Femur (tissue), 1 donor: ENCODE measurements around the gene BPIFA3.

Experiments used
- DNase-seq: peaks from one replicate; pipeline ENCODE4 v3.0.0-alpha.2; 2017

BPIFA3 gene

GRCh38 chr20:33267701-33268100 is 50.5 kb downstream of the BPIFA3 start:
- DNase-seq = no peak

DNA sequence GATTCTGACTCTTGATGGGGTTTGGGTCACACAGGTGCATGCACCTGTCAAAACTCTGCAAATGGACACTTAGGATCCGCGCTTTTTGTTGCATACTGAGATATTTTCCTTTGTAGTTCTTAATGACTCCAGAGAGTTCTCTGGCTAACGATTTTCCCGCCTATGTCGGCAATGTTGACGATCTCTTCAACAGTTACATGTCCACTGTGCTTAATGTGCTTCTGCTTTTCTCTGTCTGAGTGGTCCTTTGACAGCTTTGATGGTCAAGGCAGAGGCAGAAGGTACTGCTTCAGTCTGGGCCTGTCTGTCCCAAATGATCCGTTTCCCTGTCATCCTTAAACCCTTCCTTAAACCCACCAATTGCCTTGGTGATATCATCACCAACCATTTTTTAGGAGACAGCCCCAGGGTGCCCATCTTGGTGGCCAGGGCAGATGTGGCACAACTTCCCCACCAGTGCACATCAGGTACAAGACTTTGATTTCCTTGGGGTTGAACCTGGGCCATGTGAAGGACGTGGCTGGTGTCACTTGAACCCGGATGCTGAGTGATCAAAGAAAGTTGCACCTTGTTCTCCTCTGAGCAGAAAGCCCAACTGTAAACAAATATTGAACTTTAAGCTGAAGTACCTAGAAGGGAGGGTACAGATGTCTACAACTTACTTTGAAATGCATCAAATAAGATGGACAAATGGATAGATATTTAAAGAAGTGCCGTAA is 55.2 kb downstream of the BPIFA3 start:
- no peak for DNase-seq

DNA sequence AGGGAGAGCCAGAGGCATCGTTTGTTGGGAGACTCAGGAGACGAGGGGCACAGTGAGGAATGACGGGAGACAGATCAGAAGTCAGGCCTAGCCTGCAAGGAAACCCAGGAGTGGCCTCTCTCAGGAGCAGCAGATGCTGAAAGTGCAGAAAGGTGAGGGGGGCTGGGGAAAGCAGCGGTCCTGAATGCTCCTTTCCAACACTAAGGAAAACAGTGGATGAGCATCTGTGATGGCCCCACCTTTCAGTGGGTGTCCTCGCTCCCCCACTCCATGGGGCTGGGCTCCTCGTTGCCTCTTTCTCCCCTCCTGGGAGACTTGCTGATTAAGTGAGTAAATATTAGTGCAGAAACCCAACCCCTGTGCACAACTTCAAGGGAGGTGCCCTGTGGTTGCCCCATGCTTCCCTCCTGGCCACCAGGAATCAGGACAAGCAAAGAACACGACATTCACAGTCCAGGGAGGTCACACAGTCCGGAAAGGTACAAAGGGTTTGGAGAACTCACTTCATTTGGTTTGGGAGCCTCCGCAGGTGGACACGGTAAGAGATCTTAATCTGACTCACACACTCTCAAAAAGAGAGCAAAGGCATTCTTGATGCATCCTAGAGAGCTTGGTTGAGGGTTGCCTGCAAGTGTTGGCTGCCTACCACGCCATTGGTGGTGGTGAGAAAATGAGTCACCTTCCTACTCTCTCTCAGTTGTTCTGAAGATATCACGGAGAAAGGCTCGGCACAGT is 56.1 kb downstream of the BPIFA3 start:
- DNase-seq = no peak

DNA sequence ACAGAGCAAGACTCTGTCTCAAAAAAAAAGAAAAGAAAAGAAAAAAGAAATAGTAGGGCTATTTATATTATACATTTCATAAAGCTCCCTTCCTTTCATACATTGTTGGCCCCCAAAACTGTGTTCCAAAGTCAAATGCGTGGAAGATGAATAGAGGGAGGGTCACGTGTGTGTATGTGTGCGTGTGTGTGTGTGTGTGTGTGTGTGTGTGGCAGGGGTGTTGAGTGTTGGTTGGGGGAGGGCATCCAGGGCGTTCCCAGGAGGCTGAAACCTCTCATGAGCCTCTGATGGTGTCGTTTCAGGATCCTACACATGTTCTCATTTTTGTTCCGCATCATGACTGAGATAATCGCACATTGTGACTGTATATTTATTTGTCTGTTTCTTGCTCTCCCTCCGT is 58.1 kb downstream of the BPIFA3 start:
- DNase-seq = no peak

DNA sequence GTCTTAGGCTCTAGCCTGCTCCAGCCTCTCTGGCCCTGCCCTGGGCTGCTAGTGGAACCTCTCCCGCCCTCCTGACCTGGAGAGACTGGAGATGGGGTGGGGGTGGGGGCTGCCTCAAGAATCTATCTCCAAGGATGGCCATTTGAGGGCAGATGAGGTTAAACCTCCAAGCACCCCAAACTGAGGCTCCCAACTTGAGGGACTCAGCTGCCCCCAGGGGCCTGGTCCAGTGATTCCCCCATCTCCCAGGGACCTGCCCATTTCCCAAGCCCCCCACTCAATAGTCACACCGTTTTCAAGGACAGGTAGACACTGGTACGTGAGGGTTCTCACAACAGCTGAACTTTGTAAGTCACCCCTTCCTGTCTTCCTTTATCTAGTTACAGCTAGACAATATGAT is 58.7 kb downstream of the BPIFA3 start:
- no peak for DNase-seq

- DNase-seq = no peak
Observed at GRCh38 chr20:33276303-33277113, 59.4 kb downstream of the BPIFA3 start.
